Esophagus squamous epithelium (tissue), 5 donors: ENCODE measurements around the gene TRIM41. TPM values are rescaled to one million over a fixed set of nuclear protein-coding genes. Genes with fewer than 3 reads are reported as not detected.

Experiments used
- DNase-seq: peaks from one replicate; lab custom pipeline; 2025; lab: John Stamatoyannopoulos, UW
- H3K27ac ChIP-seq, 4 donors: fragments of 200-600 bp; sonication (generic); one replicate each; pipeline ENCODE4 v1.5.1; 2016 to 2019; ENCODE audit warnings: mild to moderate bottlenecking in 1 of 4
- H3K27me3 ChIP-seq, 4 donors: fragments of 200-600 bp; sonication (generic); 1 replicate in 3 of 4; 2 replicates in 1 of 4; pipeline versions ENCODE4 v1.5.1 to v1.6.0; 2017 to 2021; ENCODE audit warnings: antibody characterized with exemption in 1 of 4
- H3K36me3 ChIP-seq, 3 donors: fragments of 200-600 bp; sonication (generic); one replicate each; pipeline ENCODE4 v1.5.1; 2016 to 2019
- H3K4me1 ChIP-seq, 3 donors: fragments of 200-600 bp; sonication (generic); one replicate each; pipeline ENCODE4 v1.5.1; 2017 to 2019
- H3K4me3 ChIP-seq, 4 donors: fragments of 200-600 bp; sonication (generic); 1 replicate in 3 of 4; 2 replicates in 1 of 4; pipeline ENCODE4 v1.5.1; 2016 to 2019; ENCODE audit warnings: mild to moderate bottlenecking in 2 of 4, moderate library complexity in 1 of 4
- H3K9me3 ChIP-seq, 3 donors: fragments of 200-600 bp; sonication (generic); one replicate each; pipeline ENCODE4 v1.5.1; 2016 to 2019
- POLR2A ChIP-seq, 4 donors: fragments of 450-650 bp; IDR thresholded peaks; one replicate each; pipeline ENCODE4 v1.6.1; 2017; ENCODE audit warnings: antibody characterized with exemption in 4 of 4, mild to moderate bottlenecking in 4 of 4, moderate library complexity in 3 of 4
- WGBS, 2 donors: methylation state at CpG; one replicate each; pipeline ENCODE4 v1.1.5; 2018; 5-methylcytosine and 5-hydroxymethylcytosine counted together
- intact Hi-C: fragments of 100-400 bp; cut with DNase I; formaldehyde crosslinking; loops from one replicate; pipeline ENCODE4 v1.15.0; 2022
- total RNA-seq, 4 donors: library from RNA; depleted of rRNA; stranded (reverse); fragments of >200 nt; gene quantifications; one replicate each; pipeline ENCODE4 v1.1.0, GENCODE V29; 2016
- TF ChIP-seq, protein P1 (sequence below), 6 experiments: fragments of 450-650 bp in 4 of 6; fragments of 200-600 bp in 2 of 6; sonication (generic) in 2 of 6; IDR thresholded peaks; one replicate each; pipeline ENCODE4 v1.5.1; 2016 to 2019; ENCODE audit warnings: antibody characterized with exemption in 6 of 6, mild to moderate bottlenecking in 4 of 6, moderate library complexity in 4 of 6
- donor health status: DM: yes; HTN: yes; CAD: no.

Gene TRIM41
- total RNA-seq, 4 donors from 2014 or later = 12.0 to 22.1 (median 13.8) TPM

- H3K27ac ChIP-seq = peak overlapping the region; percentile 90 to 98 (median 96)
- 27 to 36% methylated on average over 6 of the region's 6 CpGs for WGBS, 2 donors
- H3K36me3 ChIP-seq = peaks cover 43 to 54% (median 44%) of the 10 kb centered on the region in 3 donors
- H3K4me1 ChIP-seq = peaks cover 15 to 77% (median 33%) of the 10 kb centered on the region in 3 donors
- H3K4me3 ChIP-seq = peak overlapping the region; percentile 50 to 86 (median 72)
- H3K9me3 ChIP-seq = no peaks in the 10 kb centered on the region
- intact Hi-C loops = no loop called here
- TF ChIP-seq, protein P1, sequence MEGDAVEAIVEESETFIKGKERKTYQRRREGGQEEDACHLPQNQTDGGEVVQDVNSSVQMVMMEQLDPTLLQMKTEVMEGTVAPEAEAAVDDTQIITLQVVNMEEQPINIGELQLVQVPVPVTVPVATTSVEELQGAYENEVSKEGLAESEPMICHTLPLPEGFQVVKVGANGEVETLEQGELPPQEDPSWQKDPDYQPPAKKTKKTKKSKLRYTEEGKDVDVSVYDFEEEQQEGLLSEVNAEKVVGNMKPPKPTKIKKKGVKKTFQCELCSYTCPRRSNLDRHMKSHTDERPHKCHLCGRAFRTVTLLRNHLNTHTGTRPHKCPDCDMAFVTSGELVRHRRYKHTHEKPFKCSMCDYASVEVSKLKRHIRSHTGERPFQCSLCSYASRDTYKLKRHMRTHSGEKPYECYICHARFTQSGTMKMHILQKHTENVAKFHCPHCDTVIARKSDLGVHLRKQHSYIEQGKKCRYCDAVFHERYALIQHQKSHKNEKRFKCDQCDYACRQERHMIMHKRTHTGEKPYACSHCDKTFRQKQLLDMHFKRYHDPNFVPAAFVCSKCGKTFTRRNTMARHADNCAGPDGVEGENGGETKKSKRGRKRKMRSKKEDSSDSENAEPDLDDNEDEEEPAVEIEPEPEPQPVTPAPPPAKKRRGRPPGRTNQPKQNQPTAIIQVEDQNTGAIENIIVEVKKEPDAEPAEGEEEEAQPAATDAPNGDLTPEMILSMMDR (IDR thresholded peaks at IDR 0.05) = no peak
- TF ChIP-seq POLR2A (IDR thresholded peaks at IDR 0.05) = no peak
- no peak for DNase-seq
- no peaks in the 10 kb centered on the region for H3K27me3 ChIP-seq
These were observed 19.0 kb downstream of the TRIM41 start for GRCh38 chr5:181242031-181242451.

GRCh38 chr5:181243018-181243563 lies 20.0 kb downstream of the TRIM41 start:
- intact Hi-C loops = no loop called here
- Histone ChIP-seq H3K27me3 (no peaks in the 10 kb centered on the region), H3K4me1 (peaks cover 22 to 84% (median 38%) of the 10 kb centered on the region in 3 donors), H3K4me3 (peak overlapping the region; percentile 50 to 86 (median 72)), H3K9me3 (no peaks in the 10 kb centered on the region), H3K36me3 (peaks cover 33 to 43% (median 33%) of the 10 kb centered on the region in 3 donors), H3K27ac (peak overlapping the region; percentile 90 to 98 (median 96))
- WGBS, 2 donors = 0% methylated on average over 8 to 15 of the region's 25 CpGs
- TF ChIP-seq, protein P1 (IDR thresholded peaks at IDR 0.05) = no peak
- no peak for TF ChIP-seq POLR2A (IDR thresholded peaks at IDR 0.05)
- DNase-seq = no peak

- peaks cover 28 to 85% (median 45%) of the 10 kb centered on the region in 3 donors for H3K4me1 ChIP-seq
- intact Hi-C loops = no loop called here
- DNase-seq = no peak
- H3K27ac ChIP-seq = peak within 1 kb of the TSS; percentile 90 to 98 (median 96)
- H3K27me3 ChIP-seq = no peaks in the 10 kb centered on the region
- H3K36me3 ChIP-seq = peaks cover 26 to 36% (median 28%) of the 10 kb centered on the region in 3 donors
- 0 to 1% methylated on average over 23 to 31 of the region's 50 CpGs for WGBS, 2 donors
- peak within 1 kb of the TSS; percentile 50 to 86 (median 72) for H3K4me3 ChIP-seq
- H3K9me3 ChIP-seq = no peaks in the 10 kb centered on the region
- TF ChIP-seq, protein P1 (IDR thresholded peaks at IDR 0.05) = no peak
- TF ChIP-seq POLR2A (IDR thresholded peaks at IDR 0.05) = peak in 2 of 4 donors; percentile 38 to 71
These were observed 20.7 kb downstream of the TRIM41 start, which contains the start of gene RACK1 for GRCh38 chr5:181243564-181244343. RACK1 (minus strand) TSS chr5:181243906; CDS start chr5:181243800, 106 bp downstream.

DNA sequence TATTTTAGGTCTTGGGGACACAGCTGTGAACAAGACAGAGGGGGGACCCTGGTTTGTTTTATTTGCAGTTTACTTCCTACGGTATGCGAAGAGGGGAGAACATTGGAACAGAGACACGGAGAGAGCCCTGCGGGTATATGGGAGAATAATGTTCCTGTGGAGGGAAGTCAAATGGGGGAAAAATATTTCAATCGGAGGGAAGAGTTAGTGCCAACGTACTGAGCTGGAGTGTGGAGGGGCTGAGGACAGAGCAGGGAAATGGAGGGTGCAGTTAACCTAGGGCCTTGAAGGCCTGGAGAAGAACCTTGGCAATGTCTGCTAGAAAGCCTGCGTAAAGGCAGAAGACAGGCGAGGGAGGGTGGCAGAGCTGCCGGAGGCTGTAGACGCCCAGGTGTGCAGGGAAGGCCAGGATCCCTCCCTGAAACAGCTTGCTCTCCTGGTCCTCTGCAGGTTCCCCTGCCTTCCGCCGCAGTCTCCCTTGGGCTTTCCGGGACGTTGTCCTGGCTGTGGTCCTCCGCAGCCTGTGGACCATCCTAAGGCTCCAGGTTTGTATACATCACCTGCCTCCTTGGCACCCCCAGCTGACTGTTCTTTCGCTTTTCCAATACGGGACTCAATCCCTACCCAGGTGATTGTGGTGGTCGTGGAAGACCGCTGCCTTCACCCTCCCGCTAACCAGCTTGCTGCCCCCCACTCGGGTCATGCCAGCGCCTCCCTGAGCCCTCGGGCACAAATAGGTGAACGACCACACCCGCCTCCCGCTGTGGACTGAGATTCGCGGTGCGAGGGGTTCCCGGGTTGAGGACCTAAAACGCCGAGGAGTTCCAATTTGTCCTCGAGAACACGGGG lies 22.6 kb downstream of the TRIM41 start:
- TF ChIP-seq, protein P1 (IDR thresholded peaks at IDR 0.05) = no peak
- TF ChIP-seq POLR2A (IDR thresholded peaks at IDR 0.05) = no peak
- Histone ChIP-seq H3K36me3 (peaks cover 8 to 17% (median 12%) of the 10 kb centered on the region in 3 donors), H3K4me1 (peaks cover 39 to 85% (median 59%) of the 10 kb centered on the region in 3 donors), H3K9me3 (no peaks in the 10 kb centered on the region), H3K27ac (peak overlapping the region; percentile 90 to 98 (median 96)), H3K27me3 (no peaks in the 10 kb centered on the region), H3K4me3 (peak overlapping the region; percentile 57 to 97 (median 86))
- no peak for DNase-seq
- 30 to 31% methylated on average over 19 to 22 of the region's 34 CpGs for WGBS, 2 donors
- intact Hi-C loops = no loop called here
